ENCODE data around the gene TJP1. TPM values are rescaled to one million over a fixed set of nuclear protein-coding genes. Genes with fewer than 3 reads are reported as not detected.

TJP1 gene
- total RNA-seq, 1 experiment from 2014 or later, result 140 TPM

GRCh38 chr15:29736012-29736743, 86.1 kb downstream of the TJP1 start:
- 0 out of 7 replicates have a peak overlapping the region, but pooled peaks of 1 of the 3 experiments have one; percentile 0 for H3K27ac Mint-ChIP-seq
- no peak overlapping the region for H3K18ac ChIP-seq (ENCODE audit: insufficient read length, low read depth, low read length)
- H3K14ac ChIP-seq (ENCODE audit: insufficient read depth, low read length), result no peak overlapping the region
- H2BK12ac ChIP-seq (ENCODE audit: insufficient read length, low read depth, low read length), result no peak overlapping the region
- H4K5ac ChIP-seq (ENCODE audit: insufficient read length, low read depth, low read length), result no peak overlapping the region
- H3K27ac ChIP-seq (ENCODE audit: insufficient read length, low read depth, low read length), result no peak overlapping the region
- H2BK5ac ChIP-seq (ENCODE audit: insufficient read length, low read length), result no peak overlapping the region
- H3K27me3 Mint-ChIP-seq (ENCODE audit: low read depth), result no peaks in the 10 kb centered on the region
- H3K9me3 Mint-ChIP-seq, result no peaks in the 10 kb centered on the region
- no peak overlapping the region for H2AFZ ChIP-seq (ENCODE audit: low read length)
- H3T11ph ChIP-seq (ENCODE audit: low read length), result no peak overlapping the region
- no CpG with 5 or more reads among the region's 3 CpGs for WGBS (ENCODE audit: extremely low coverage, insufficient read length, low lambda C conversion rate)
- no peak overlapping the region for H4K8ac ChIP-seq (replicated peaks; ENCODE audit: insufficient read length, low read depth, low read length)
- no peak overlapping the region for H3K4me2 ChIP-seq (ENCODE audit: insufficient read depth, insufficient read length, low read length)
- H2BK15ac ChIP-seq (ENCODE audit: low read depth, low read length), result no peak overlapping the region
- H3K9me3 ChIP-seq (ENCODE audit: control insufficient read depth, low read depth, low read length), result no peaks in the 10 kb centered on the region
- H3K36me3 Mint-ChIP-seq (ENCODE audit: insufficient read depth in 1 of 3, low read depth in 3 of 3), result peaks cover 23 to 84% (median 65%) of the 10 kb centered on the region in 3 experiments; a peak in 6 of 7 replicates
- H3K79me2 ChIP-seq (ENCODE audit: insufficient read depth, low read length), result no peaks in the 10 kb centered on the region
- no peak overlapping the region for H4K91ac ChIP-seq (ENCODE audit: insufficient read length, low read depth, low read length)
- H3K4me3 Mint-ChIP-seq, result no peak overlapping the region; a peak in 1 of 5 replicates
- H3K27me3 ChIP-seq (ENCODE audit: insufficient read depth, low read length), result no peaks in the 10 kb centered on the region
- no peaks in the 10 kb centered on the region for H3K23me2 ChIP-seq (ENCODE audit: insufficient read length, low read depth, low read length, poor library complexity, severe bottlenecking)
- H4K20me1 ChIP-seq (ENCODE audit: control insufficient read depth, insufficient read depth, insufficient read length), result no peaks in the 10 kb centered on the region
- no peak for TF ChIP-seq CTCF (conservative IDR thresholded peaks at IDR 0.05)
- H3K4me1 ChIP-seq (ENCODE audit: insufficient read depth, low read length), result no peaks in the 10 kb centered on the region
- no peak overlapping the region for H3K23ac ChIP-seq (ENCODE audit: insufficient read length, low read depth, low read length)
- H2BK20ac ChIP-seq (ENCODE audit: low read depth, low read length, poor library complexity, severe bottlenecking), result no peak overlapping the region
- H3K56ac ChIP-seq (ENCODE audit: insufficient read length, low read depth, low read length), result no peak overlapping the region
- no peak overlapping the region for H2AK5ac ChIP-seq (ENCODE audit: insufficient read length, low read length)
- H3K4me1 Mint-ChIP-seq, result no peaks in the 10 kb centered on the region
- no peak for DNase-seq
- no peak overlapping the region for H3K4ac ChIP-seq (ENCODE audit: low read depth, low read length)
- H3K9ac ChIP-seq (ENCODE audit: extremely low read depth, insufficient read length, low read length), result no peak overlapping the region
- no peaks in the 10 kb centered on the region for H3K79me1 ChIP-seq (ENCODE audit: insufficient read depth, low read depth, low read length, poor library complexity, severe bottlenecking)
- H2BK120ac ChIP-seq (ENCODE audit: low read depth, low read length, poor library complexity, severe bottlenecking), result no peak overlapping the region
